Right lobe of liver (tissue), 6 donors: ENCODE measurements around the gene FAM20C. TPM values are rescaled to one million over a fixed set of nuclear protein-coding genes. Genes with fewer than 3 reads are reported as not detected.
A peak's percentile ranks its signal among the peaks of the same experiment; 100 is the strongest.

ENCODE experiments used
- ATAC-seq, 4 donors: fragments of 200-7000 bp; cut with Tn5 transposase; one replicate each; pipeline ENCODE4 v1.9.1; 2020; ENCODE audit warnings: mild to moderate bottlenecking in 4 of 4, moderate library complexity in 4 of 4
- DNase-seq, 3 donors: peaks; one replicate each; pipeline ENCODE4 v3.0.0-alpha.2; 2020
- H3K27ac ChIP-seq, 3 donors: fragments of 200-600 bp; one replicate each; pipeline ENCODE4 v1.8.0; 2022
- H3K27me3 ChIP-seq, 2 donors: fragments of 200-600 bp; one replicate each; pipeline ENCODE4 v1.8.0; 2022
- H3K36me3 ChIP-seq, 4 donors: fragments of 200-600 bp; sonication (generic) in 1 of 4; one replicate each; pipeline versions ENCODE4 v1.5.1 to v1.8.0; 2017 to 2022; ENCODE audit warnings: control low read depth in 1 of 4
- H3K4me1 ChIP-seq, 4 donors: fragments of 200-600 bp; sonication (generic) in 1 of 4; one replicate each; pipeline versions ENCODE4 v1.5.1 to v1.8.0; 2017 to 2022; ENCODE audit warnings: control low read depth in 1 of 4
- H3K4me3 ChIP-seq, 3 donors: fragments of 200-600 bp; one replicate each; pipeline ENCODE4 v1.8.0; 2022
- H3K9me3 ChIP-seq, 4 donors: fragments of 200-600 bp; sonication (generic) in 1 of 4; one replicate each; pipeline versions ENCODE4 v1.5.1 to v1.8.0; 2017 to 2022; ENCODE audit warnings: control low read depth in 1 of 4
- CTCF ChIP-seq, 4 donors: fragments of 200-600 bp in 3 of 4; fragments of 450-650 bp in 1 of 4; IDR thresholded peaks; one replicate each; pipeline versions ENCODE4 v1.5.1 to v1.8.0; 2016 to 2022; ENCODE audit warnings: antibody characterized with exemption in 4 of 4, mild to moderate bottlenecking in 2 of 4
- POLR2A ChIP-seq: fragments of 450-650 bp; IDR thresholded peaks from one replicate; pipeline ENCODE4 v1.6.1; 2017; ENCODE audit warnings: antibody characterized with exemption, mild to moderate bottlenecking
- WGBS: methylation state at CpG from one replicate; pipeline ENCODE4 v1.1.6; 2018; ENCODE audit warnings: low coverage, low lambda C conversion rate; ENCODE audit not compliant: insufficient coverage; ENCODE audit errors: missing lambda C conversion rate; 5-methylcytosine and 5-hydroxymethylcytosine counted together
- intact Hi-C, 2 donors: fragments of 100-400 bp; cut with DNase I; formaldehyde crosslinking; loops; one replicate each; pipeline versions ENCODE4 v1.11.2 to v1.14.1; 2022
- total RNA-seq, 6 experiments: library from RNA; depleted of rRNA in 2 of 6; stranded (reverse); fragments of >200 nt in 2 of 6; fragmentation: NEBNext Ultra II Directional in 3 of 6; extraction: Animal tissue kit (Norgen Biotek cat#: 25700) in 3 of 6; gene quantifications; one replicate each; pipeline versions ENCODE4 v1.1.0 to v1.2.4, GENCODE V29; 2016 to 2023
- donor health status: DM: no; HTN: yes; CAD: no.
- donor health status: DM: no; HTN: no; CAD: no.
- donor health status: DM: no; HTN: no; CAD: no.
- donor health status: DM: no; HTN: yes; CAD: no.
- donor health status: DM: no; HTN: yes; CAD: no.

The FAM20C gene
- total RNA-seq, 6 experiments from 2014 or later, result 32.1 to 73.8 (median 57.3) TPM

GRCh38 chr7:274266-274665 lies 81.9 kb downstream of the FAM20C start:
- Histone ChIP-seq H3K27me3 (no peaks in the 10 kb centered on the region), H3K27ac (no peak overlapping the region), H3K9me3 (no peaks in the 10 kb centered on the region), H3K4me3 (no peak overlapping the region), H3K4me1 (no peaks in the 10 kb centered on the region), H3K36me3 (no peaks in the 10 kb centered on the region)
- ATAC-seq (no peak), DNase-seq (no peak)
- intact Hi-C loops, result no loop called here
- TF ChIP-seq CTCF (IDR thresholded peaks at IDR 0.05), result no peak
- no peak for TF ChIP-seq POLR2A
- WGBS, result 41% methylated on average over 2 of the region's 2 CpGs

GRCh38 chr7:276230-276835 lies 84.0 kb downstream of the FAM20C start:
- intact Hi-C loops, result no loop called here
- Histone ChIP-seq H3K9me3 (no peaks in the 10 kb centered on the region), H3K27ac (no peak overlapping the region), H3K4me1 (no peaks in the 10 kb centered on the region), H3K27me3 (no peaks in the 10 kb centered on the region), H3K4me3 (no peak overlapping the region), H3K36me3 (no peaks in the 10 kb centered on the region)
- DNase-seq (peak in 1 of 3 donors; percentile 31), ATAC-seq (peak in 1 of 4 donors; percentile 33)
- TF ChIP-seq POLR2A, result no peak
- WGBS, result 63% methylated on average over 2 of the region's 10 CpGs

GRCh38 chr7:277228-277627 lies 84.9 kb downstream of the FAM20C start:
- intact Hi-C loops, result no loop called here
- ATAC-seq (no peak), DNase-seq (no peak)
- 86% methylated on average over 4 of the region's 4 CpGs for WGBS
- TF ChIP-seq POLR2A, result no peak
- TF ChIP-seq CTCF (IDR thresholded peaks at IDR 0.05), result no peak
- no peaks in the 10 kb centered on the region for H3K9me3 ChIP-seq
- no peak overlapping the region for H3K4me3 ChIP-seq
- no peak overlapping the region for H3K27ac ChIP-seq
- no peaks in the 10 kb centered on the region for H3K27me3 ChIP-seq
- no peaks in the 10 kb centered on the region for H3K36me3 ChIP-seq
- no peaks in the 10 kb centered on the region for H3K4me1 ChIP-seq

GRCh38 chr7:278081-278480 lies 85.7 kb downstream of the FAM20C start:
- no peaks in the 10 kb centered on the region for H3K36me3 ChIP-seq
- TF ChIP-seq CTCF (IDR thresholded peaks at IDR 0.05) (no peak), POLR2A (no peak)
- no peaks in the 10 kb centered on the region for H3K4me1 ChIP-seq
- H3K9me3 ChIP-seq, result no peaks in the 10 kb centered on the region
- ATAC-seq (no peak), DNase-seq (peak in 1 of 3 donors; percentile 16)
- H3K27me3 ChIP-seq, result no peaks in the 10 kb centered on the region
- intact Hi-C loops, result no loop called here
- H3K4me3 ChIP-seq, result no peak overlapping the region
- 88% methylated on average over 4 of the region's 5 CpGs for WGBS
- no peak overlapping the region for H3K27ac ChIP-seq

GRCh38 chr7:279821-280220 lies 87.5 kb downstream of the FAM20C start:
- no peak overlapping the region for H3K4me3 ChIP-seq
- H3K36me3 ChIP-seq, result no peaks in the 10 kb centered on the region
- no peaks in the 10 kb centered on the region for H3K4me1 ChIP-seq
- H3K27ac ChIP-seq, result no peak overlapping the region
- intact Hi-C loops, result no loop called here
- no peaks in the 10 kb centered on the region for H3K9me3 ChIP-seq
- peak in 1 of 3 donors; percentile 29 for DNase-seq
- H3K27me3 ChIP-seq, result no peaks in the 10 kb centered on the region
- no peak for TF ChIP-seq CTCF (IDR thresholded peaks at IDR 0.05)
- no peak for TF ChIP-seq POLR2A
- 45% methylated on average over 4 of the region's 10 CpGs for WGBS
- ATAC-seq, result peak in 1 of 4 donors; percentile 27
